HL-60 (cell line): ENCODE data around the gene SFXN5.

ENCODE experiments used
- DNase-seq, 2 experiments: peaks; one replicate each; pipeline ENCODE4 v3.0.0-alpha.2; 2010 to 2020; ENCODE audit warnings: low read depth in 1 of 2, low spot score in 1 of 2
- H3K27ac ChIP-seq: fragments of 250-450 bp; sonication (Bioruptor Pico); replicated peaks from 2 replicates; pipeline ENCODE4 v1.5.1; 2020; ENCODE audit warnings: mild to moderate bottlenecking, moderate library complexity
- H3K27me3 ChIP-seq: fragments of 250-450 bp; sonication (Bioruptor Pico); 2 replicates; pipeline ENCODE4 v1.5.1; 2021; ENCODE audit warnings: mild to moderate bottlenecking, moderate library complexity; ENCODE audit not compliant: insufficient read depth, poor library complexity, severe bottlenecking
- H3K4me3 ChIP-seq: replicated peaks from 2 replicates; pipeline ENCODE4 v1.5.1; 2011; ENCODE audit warnings: mild to moderate bottlenecking, control low read depth, low read length; ENCODE audit not compliant: insufficient read depth
- CTCF ChIP-seq: IDR thresholded peaks from one replicate; pipeline ENCODE4 v1.5.1; 2011; ENCODE audit warnings: low read length, control low read depth, inconsistent platforms; ENCODE audit not compliant: insufficient read depth
- GABPA ChIP-seq: IDR thresholded peaks from 2 replicates; pipeline ENCODE4 v1.6.1; 2012; ENCODE audit warnings: low read depth
- POLR2AphosphoS5 ChIP-seq: IDR thresholded peaks from 2 replicates; pipeline ENCODE4 v1.6.1; 2012; ENCODE audit warnings: low read depth
- REST ChIP-seq: IDR thresholded peaks from 2 replicates; pipeline ENCODE4 v1.6.1; 2012; ENCODE audit warnings: low read depth; ENCODE audit not compliant: insufficient replicate concordance
- SPI1 ChIP-seq: IDR thresholded peaks from 2 replicates; pipeline ENCODE4 v1.6.1; 2012; ENCODE audit warnings: low read depth, mild to moderate bottlenecking, borderline replicate concordance

Gene SFXN5

GRCh38 chr2:72932805-72933204 is 138.7 kb downstream of the SFXN5 start:
- Histone ChIP-seq H3K27ac (no peak overlapping the region), H3K27me3 (peaks cover 25% of the 10 kb centered on the region), H3K4me3 (no peak overlapping the region)
- DNase-seq: no peak
- TF ChIP-seq POLR2AphosphoS5 (no peak), CTCF (no peak), REST (no peak)

GRCh38 chr2:72932045-72932740 is 139.3 kb downstream of the SFXN5 start:
- Histone ChIP-seq H3K27ac (no peak overlapping the region), H3K27me3 (peaks cover 30% of the 10 kb centered on the region), H3K4me3 (no peak overlapping the region)
- no peak for DNase-seq
- TF ChIP-seq GABPA (no peak), SPI1 (no peak), CTCF (no peak), REST (no peak), POLR2AphosphoS5 (no peak)

- peaks cover 38% of the 10 kb centered on the region for H3K27me3 ChIP-seq
- DNase-seq: no peak
- H3K27ac ChIP-seq: no peak overlapping the region
- H3K4me3 ChIP-seq: no peak overlapping the region
- TF ChIP-seq GABPA: no peak
Measured at GRCh38 chr2:72931280-72931910, 140.1 kb downstream of the SFXN5 start.

- Histone ChIP-seq H3K4me3 (no peak overlapping the region), H3K27ac (no peak overlapping the region), H3K27me3 (peaks cover 62% of the 10 kb centered on the region)
- TF ChIP-seq GABPA: no peak
- no peak for TF ChIP-seq SPI1
- TF ChIP-seq REST: no peak
- no peak for TF ChIP-seq CTCF
- no peak for TF ChIP-seq POLR2AphosphoS5
- no peak for DNase-seq
Measured at GRCh38 chr2:72929010-72929409, 142.5 kb downstream of the SFXN5 start.
